ENCODE results near the gene BCAS1.

GRCh38 chr20:54083459-54083858 is 13.1 kb upstream of the BCAS1 start:
- TF ChIP-seq GATA2 (IDR thresholded peaks at IDR 0.05; ENCODE audit: low read depth, low read length): no peak
- no peak for TF ChIP-seq GATA3 (IDR thresholded peaks at IDR 0.05; ENCODE audit: low read depth, low read length)

Data from SH-SY5Y (cell line).